Fibroblast of skin of left biceps (primary cell): ENCODE data around the gene FRZB.
"Not testable (repeated sequence)": the region's sequence is repeated elsewhere in the genome, so short reads cannot be mapped to it uniquely, and the experiment has no call there.

Experiments used
- DNase-seq, 2 experiments: peaks; one replicate each; pipeline ENCODE4 v3.0.0-alpha.2; 2013; ENCODE audit warnings: low read depth in 2 of 2

The FRZB gene

DNA sequence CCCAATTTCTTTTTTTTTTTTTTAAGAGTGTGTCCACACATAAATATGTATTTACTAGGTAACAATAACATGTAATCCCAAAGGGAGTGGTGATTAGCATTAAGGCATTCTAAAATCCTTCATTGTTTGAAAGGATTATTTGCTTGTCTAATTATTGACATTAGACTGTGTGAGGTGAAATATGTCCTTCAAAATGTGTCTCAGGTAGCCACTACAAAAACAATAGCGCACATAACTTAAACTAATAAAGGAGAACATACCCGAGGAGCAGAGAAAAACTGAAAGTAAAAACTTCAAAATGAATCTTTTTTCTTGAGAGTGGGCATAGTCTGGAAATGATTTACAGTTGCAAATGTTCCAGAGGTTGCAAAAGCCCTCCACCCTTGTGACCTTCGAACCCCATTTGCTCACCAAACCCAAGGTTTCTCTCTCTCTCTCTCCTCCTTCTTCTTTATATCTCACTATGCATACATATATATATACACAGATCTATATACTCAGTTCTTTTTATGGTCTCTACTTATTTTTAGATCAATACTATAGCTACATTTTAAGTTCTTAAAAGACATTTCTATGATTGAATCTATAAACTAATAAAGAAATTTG lies 24.4 kb upstream of the FRZB start:
- DNase-seq: no peak

DNA sequence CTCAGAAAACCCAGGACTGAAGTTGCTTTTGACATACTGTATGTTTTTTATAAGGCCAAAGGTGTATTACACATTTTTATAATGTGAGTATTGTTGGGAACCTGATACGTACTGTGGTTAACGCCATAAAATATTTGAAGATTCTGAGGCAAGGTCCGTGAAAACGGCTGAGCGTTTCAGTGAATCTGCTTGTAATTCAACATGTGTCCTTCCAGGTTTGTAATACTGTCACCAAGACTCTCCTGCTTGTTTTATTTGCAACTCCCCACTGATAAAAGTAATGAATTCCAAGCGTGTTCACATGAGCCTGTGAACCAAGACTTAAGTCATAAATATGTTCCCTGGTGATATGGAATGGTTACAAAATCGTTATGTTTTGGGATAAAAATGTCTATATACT lies 23.9 kb upstream of the FRZB start:
- DNase-seq: peak in 1 of 2 experiments; percentile 14

DNA sequence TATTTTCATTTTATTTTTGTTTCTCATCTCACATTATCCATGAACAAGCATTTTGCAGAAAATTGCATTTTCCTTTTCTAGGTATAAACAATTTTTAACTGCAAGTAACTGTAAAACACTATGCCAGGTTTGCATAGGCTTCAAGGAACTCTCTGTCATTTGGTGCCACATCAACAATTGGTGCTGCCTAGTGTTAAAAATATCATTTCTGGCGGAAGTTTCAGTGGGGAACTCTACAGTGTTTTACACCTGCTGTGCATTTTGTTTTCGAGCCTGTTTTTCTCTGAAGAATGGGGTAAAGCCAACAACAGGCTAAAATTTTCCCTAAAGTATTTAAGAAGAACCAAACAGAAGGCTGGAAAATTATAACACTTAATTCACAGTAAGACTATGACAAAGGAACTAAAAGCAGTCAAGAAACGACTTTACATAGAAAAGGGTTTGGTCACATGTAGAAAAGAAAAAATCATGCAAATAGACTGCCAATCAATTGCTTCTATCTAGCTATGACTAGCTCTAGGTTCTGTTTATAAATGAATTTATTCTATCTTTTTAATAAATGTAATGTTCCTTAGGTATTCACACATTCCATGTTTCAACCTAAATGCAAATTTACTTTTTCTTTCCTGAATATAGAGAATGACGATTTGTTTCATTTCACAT lies 21.4 kb upstream of the FRZB start:
- DNase-seq: no peak

DNA sequence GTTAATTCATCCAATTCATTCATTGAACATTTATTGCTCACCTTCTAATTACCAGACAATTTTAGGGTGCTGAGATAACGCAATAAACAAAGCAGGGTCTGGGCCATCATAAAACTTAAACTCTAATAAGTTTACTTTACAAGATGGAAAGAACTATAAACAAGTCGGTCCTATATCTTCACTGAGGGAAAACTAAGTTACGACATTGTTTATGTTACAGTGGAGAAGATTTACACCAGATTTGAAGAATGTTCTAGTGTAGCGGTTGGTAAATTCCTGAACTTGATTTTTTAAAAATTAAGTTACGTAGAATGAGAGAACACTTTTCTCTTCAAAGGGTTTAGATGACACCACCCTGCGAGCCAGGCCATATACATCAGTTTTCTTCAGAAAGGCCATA lies 20.7 kb upstream of the FRZB start:
- DNase-seq: no peak

DNA sequence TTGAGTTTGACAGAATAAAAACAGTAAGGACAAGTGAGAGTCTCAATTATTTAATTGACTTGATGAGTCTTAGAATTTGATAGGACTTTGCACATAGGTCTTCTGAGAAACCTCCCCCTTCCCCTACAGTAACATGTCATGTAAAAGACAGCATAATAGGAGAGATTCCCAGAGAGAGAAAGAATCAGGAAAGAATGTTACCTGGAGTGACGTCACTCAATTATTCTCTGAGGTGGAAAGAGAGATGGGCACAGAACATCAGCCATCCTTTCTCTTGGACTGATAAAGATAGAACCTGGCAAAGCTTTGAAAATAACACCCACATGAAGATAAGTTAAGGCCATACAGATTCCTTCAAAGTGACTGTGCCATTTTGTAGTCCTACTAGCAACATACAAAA lies 19.3 kb upstream of the FRZB start:
- DNase-seq: no peak

DNA sequence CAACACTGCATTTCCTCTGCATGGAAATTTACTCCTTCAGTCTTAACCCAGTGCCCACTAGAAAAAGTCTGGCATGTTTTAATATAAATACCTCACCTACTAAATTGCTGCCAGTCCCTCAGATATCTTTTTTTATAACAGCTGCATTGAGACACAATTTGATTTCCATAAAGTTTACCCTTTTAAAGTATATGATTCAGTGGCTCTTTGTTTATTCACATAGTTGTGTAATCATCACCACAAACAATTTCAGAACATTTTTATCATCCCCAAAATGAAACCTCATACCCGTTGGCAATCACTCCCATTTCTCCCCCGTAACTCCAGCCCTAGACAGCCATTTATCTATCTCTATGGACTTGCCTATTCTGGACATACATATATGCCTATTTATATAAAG lies 17.0 kb upstream of the FRZB start:
- no peak for DNase-seq

DNA sequence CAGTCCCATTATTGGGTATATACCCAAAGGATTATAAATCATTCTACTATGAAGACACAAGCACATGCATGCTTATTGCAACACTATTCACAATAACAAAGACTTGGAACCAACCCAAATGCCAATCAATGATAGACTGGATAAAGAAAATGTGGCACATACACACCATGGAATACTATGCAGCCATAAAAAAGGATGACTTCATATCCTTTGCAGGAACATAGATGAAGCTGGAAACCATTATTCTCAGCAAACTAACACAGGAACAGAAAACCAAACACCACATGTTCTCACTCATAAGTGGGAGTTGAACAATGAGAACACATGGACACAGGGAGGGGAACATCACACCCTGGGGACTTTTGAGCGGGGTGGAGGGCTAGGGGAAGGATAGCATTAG lies 13.7 kb upstream of the FRZB start:
- DNase-seq: not testable (repeated sequence)

DNA sequence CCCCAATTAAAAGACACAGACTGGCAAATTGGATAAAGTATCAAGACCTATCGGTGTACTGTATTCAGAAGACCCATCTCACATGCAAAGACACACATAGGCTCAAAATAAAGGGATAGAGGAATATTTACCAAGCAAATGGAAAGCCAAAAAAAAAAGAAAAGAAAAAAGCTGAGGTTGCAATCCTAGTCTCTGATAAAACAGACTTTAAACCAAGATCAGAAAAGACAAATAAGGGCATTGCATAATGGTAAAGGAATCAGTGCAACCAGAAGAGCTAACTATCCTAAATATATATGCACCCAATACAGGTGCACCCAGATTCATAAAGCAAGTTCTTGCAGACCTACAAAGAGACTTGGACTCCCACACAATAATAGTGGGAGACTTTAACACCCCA lies 10.2 kb upstream of the FRZB start:
- DNase-seq: not testable (repeated sequence)

DNA sequence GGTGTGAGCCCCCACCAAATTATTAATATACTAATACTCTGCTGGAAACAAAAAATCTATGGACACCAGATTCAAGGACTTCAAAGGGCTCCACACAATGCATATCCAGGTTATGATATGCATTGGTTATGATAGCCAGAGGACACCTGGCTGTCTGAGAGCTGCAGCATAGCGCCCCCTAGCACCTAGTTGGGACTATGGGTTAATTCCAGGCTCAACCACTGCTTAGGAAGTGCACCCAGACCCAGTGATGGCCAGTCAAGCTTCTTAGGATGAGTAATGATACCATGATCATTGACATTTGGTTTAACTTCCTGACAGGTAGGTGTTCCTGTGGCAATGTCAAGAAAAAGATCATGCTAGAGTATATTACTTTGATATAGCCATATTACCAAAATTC lies 3.8 kb upstream of the FRZB start:
- DNase-seq: no peak

DNA sequence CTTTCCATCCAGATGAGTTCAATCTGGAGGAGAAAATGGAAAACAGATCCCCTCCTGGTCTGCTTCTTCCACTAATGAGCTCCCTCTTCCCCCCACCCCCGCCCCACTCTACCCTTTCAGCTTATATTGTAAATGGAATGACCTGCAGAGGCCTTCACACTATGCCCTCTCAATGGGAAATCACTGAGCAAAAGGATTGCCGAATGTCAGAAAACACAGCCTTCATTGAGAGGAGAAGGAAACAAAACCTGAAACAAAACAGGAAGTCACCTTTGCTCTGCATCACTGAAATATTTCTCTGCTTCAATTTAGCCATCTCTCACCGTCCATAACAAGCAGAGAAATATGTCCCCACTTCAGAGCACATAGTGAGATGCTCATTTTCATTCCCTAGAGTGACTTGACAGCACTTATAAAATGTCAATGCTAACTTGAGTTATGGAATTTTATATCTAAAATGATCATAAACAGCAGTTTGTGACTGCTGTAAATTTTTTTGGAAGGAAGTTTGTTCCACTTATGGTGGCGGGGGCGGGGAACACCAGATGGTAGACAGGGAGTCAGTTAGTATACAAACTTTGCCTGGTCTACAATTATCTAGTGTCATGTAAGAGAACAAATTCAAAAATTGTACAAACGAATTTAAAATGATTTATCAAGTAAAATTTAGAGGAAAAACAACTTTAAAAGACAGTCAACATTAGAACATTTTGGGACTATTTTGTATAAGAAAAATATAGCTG lies 1.8 kb upstream of the FRZB start:
- no peak for DNase-seq

DNA sequence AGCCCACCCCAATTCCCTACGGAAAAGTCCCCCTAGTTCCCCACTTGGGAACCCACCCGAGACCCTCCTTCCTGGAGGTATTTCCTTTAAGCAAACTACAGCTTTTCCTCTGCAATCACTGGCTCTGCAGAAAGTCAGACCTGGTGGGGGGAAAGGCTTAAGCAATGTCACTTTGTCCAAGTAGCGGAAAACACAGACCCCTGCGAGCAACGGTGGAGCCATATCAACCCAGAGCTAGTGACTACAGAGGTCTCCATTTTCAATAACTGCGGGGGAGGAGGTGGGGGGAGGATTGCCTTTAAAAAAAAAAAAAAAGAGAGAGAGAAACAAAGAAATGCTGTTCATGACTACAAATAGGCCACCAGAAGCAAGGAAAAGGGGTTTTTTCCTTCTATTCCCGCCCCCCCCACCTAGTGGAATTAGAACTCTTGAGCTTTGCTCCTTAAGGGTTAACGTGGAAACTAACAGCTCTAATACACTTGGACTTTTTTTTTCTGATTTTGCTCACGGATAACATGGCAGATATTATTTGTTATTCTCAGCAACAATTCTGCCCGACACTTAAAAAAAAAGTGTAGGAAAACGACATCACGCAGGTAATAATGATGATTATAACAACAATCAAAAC lies 1.1 kb upstream of the FRZB start:
- no peak for DNase-seq

DNA sequence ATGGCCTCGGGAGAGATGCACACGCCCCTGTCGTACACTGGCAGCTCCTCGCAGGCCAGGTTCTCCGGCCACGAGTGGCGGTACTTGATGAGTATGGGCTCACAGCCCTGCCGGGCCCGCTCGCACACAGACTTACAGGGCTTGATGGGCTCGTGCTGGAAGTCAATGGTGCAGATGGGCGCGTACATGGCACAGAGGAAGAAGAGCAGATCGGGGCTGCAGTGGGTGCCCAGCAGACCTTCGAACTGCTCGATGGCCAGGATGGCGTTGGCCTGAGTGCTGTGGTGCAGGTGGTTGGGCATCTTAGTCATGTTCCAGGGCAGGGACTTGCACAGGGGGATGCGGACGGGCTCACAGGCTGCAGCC lies 359 bp downstream of the FRZB start:
- DNase-seq: no peak

DNA sequence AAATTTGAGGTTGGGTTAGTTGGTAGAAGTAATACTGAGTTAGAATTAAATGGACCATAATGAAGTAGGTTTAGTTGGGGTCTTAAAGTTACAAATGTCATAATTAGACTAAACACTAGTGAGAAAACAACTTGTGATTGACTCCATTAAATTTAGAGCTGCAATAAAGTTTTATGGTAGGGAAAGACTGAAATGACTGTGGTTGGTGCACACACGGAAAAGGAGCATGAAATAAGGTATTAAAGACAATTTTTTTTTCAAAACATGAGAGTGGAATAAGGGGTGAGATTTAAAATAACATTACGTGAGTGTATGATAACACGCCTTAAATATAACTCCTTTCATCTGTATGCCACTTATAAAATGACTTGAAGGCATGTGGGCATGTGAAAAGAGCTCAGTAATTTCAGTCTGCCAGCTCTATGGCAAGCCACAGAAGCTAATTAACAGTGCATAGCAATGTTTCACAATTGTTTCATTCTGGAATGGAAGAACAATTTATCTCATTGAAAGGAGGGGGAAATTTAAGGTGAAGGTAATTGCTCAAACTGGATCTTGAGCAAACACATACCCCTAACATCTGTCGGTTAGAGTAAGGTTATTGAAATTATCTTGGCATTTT lies 1.4 kb downstream of the FRZB start:
- DNase-seq: no peak

DNA sequence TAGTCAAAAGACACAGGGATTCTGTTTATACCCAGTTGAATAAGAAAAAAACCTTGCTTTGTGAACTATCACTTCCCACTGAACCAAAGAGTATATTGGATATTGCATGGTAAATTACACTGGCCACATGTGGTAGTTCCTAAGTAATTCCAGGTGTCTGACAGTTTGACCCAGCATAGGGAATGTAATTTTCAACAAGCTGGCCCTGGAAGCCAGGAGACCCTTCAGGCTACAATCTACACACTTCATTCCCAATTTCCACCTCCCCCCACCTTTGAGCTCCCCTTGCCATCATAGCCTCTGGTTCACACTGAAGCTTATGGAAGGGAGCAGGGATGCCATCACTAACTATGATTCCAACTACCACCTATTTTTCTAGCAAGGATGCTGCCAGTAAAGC lies 2.8 kb downstream of the FRZB start:
- DNase-seq: no peak

DNA sequence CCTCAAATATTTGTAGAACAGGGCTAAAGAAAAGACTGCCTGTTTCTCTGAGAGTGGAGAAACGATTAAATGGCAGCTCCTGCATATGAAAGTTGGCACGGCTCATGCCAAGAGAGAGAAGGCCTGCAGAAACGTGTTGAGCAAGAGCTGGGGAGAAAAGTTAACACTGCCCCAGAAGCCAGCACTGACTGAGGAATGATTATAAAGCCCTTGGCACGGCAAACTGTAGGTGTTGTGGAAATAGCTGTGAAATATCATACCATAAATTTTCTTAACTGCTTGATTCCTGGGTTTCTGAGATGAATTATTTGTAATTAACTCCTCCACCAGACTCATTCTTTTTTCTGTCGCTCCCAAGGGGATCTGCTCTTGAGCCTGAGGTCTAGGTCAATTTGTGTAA lies 4.3 kb downstream of the FRZB start:
- DNase-seq: no peak

DNA sequence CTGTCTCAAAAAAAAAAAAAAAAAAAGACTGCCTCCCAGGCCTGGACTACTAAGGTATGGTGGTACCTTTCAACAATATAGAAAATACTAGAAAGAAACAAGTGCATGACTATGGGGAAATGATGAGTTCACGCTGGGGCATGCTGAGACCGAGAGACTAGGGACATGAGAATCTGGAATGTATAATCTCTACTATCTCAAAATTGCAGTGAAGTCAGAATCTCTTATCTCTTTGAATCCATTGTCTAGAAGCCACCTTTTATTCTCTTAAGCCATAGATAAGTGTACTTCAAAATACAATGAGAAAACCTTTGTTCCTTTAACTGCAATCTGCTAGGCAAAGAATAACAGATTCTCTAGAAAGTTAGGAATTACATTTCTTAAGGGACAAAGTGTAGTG lies 5.6 kb downstream of the FRZB start:
- no peak for DNase-seq

DNA sequence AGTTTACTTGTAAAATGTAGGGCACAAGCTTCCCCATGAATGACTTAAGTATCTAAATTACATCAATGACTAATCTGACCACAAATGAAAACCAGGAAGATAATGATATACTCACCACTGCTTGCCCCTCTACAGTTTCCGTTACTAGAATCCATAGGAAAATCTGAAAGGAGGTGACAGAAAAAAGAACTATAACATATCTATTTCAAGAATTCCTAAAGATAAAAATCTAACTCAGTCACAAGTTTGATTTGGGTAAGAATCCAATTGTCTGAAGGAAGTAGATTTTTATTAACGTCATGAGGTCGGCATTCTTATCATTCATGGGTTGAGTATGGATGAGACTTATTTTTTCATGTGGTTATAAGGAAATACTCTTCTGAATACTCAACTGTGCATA lies 7.8 kb downstream of the FRZB start:
- DNase-seq: no peak

DNA sequence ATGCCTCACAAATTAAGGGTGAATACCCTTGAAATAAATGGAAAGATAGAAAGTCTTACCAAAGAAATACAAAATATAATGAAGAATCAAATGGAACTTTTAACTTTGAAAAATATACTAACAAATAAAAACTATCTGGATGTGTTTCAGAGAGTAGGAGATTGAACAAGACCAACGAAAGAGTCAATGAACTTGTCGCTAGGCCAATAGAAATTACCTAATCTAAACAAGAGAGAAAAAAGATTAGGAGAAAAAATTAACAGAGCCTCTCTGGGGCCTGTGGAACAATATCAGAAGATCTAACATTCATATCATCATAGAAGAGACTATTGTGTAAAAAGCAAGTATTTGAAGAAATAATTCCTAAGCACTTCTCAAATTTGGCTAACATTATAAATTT lies 11.1 kb downstream of the FRZB start:
- DNase-seq: no peak

DNA sequence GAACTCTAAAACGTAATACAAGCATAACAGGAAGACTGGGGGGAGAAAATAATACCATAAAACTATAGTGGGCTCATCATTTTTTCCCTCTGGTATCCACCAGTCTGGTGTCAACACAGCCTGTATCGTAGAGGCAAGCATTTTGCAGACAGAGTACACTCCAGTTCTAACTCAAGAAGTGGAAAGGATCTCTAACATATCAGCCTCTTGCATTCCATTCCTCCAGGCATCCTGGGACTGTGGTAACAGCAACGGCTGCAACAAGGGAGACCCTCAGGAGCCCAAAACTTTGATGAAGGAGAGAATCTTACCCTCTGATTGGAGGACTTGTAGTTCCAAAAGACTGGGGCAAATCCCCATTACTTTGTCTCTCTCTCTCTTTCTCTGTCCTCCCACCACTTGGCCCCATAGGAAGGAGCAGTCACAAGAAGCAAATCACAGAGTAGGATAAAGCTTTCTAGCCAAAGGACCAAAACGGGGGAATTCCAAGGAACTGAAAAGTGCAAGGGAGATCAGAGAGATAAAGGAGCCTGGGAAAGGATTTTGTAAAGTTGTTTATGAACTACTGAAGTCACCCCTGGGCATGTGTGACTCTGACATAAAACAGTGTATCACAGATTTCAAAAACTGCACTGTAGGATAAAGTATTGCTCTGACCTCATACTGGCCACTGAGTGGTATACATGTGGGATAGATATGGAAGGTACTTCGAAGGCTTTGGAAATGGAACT lies 11.9 kb downstream of the FRZB start:
- DNase-seq: no peak

DNA sequence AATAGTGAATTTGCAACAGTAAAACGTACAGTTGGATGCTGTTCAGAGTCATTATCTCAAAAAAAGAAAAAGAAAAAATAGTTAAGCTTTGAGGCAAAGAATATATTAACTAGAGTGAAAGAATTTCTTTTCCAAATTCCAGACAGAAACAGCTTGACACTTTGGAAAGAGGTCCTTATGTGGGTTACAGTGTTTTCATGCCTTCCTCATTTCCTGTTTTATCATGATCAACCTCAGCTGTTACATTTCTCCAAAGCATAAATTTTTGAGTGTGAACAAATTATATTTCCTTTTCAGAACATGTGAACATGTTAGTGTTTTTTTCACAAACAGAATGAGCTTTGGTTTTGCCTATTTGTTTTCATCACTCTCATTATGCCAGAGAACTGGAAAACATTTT lies 13.6 kb downstream of the FRZB start:
- DNase-seq: no peak

DNA sequence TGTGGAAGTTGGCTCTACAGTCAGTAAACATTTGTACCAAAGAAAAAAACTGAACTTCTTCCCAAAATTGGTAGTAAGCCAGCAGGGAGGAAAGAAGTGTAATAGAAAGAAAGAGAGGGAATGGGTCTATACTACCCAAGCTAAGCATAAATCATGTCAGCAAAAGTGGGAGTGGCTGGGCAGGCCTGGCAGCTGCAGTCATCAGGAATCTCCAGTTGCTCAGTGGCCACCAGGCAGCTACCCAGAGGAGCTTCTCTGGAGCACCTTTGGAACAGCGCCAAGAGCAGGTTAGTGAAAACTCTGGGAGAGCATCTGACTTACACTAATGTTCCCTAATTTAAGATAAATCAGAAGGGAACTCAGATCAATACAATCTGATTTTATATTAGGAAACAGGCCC lies 14.3 kb downstream of the FRZB start:
- no peak for DNase-seq
